Subcutaneous adipose tissue (tissue), 4 donors: Measurements from ENCODE around the gene CIROP. TPM values are rescaled to one million over a fixed set of nuclear protein-coding genes. Genes with fewer than 3 reads are reported as not detected.

Experiments used
- CTCF ChIP-seq: fragments of 450-650 bp; IDR thresholded peaks from one replicate; pipeline ENCODE4 v1.5.1; 2016; ENCODE audit warnings: low read depth, mild to moderate bottlenecking, control low read depth, antibody characterized with exemption, moderate library complexity
- total RNA-seq, 4 donors: library from RNA; depleted of rRNA; stranded (reverse); fragments of >200 nt; gene quantifications; one replicate each; pipeline ENCODE4 v1.1.0, GENCODE V29; 2016

The CIROP gene
- total RNA-seq, 4 donors from 2014 or later = not detected

DNA sequence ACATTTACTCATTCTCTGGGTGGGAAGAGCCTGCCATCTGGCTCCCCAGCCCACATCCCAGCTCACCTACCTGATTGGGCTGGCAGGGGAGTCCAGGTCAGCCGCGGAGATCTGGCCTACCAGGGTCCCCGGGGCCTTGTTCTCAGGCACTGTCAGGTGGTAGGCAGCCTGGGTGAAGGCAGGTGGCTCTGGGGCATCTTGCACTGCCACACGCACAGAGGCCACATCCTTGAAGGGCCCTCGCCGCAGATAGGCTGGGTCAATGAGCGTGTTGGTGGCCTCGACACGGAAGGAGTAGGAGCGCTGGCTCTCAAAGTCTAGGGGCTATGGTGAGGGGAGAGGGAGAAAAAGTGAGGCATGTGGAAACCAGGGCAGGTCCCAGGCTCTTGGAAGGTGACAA, 51.4 kb downstream of the CIROP start:
- no peak for TF ChIP-seq CTCF

GRCh38 chr14:23052671-23053070, 52.1 kb downstream of the CIROP start:
- no peak for TF ChIP-seq CTCF

- no peak for TF ChIP-seq CTCF
Measured at GRCh38 chr14:23052182-23052623, 52.6 kb downstream of the CIROP start.

DNA sequence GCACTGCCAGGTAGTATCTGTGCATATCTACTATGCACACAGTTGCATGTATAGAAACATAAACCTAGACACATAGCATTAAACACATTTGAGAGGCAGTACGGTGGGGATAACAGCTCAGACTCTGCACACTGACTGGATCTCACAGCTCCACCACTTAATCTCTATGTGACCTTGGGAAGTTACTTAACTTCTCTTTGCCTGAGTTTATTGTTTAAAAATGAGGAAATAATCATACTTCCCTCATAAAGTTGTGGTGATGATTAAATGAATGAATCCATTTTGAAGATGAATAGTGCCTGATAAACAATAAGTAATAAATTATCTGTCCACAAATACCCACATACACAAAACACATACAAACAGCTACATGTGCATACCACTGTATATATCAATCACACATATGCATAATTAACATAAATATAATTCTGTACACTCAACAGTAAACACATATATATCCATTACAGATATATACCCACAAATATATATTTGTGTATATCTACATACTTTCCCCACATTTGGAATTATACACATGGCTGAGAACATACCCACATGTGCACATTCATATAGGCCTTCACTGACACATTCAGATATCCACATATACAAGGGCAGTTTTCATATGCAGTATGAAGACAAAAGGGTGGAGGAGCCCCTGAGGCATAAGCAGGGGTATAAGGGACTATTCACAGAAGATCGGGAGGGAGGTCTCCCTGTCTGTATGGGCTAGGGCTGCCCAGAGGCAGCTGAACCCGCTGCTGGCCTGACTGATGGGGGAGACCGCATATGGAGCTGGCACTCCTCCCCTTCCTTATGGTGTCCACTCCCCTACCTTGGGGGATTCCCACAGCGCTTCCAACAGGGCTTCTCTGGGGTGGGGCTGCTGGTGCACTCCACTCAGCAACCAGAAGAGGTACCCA, 53.4 kb downstream of the CIROP start:
- TF ChIP-seq CTCF = no peak

Other genes with a start within 250 kb of the CIROP start
- gene LRP10, start 233.2 kb downstream of the CIROP start, total RNA-seq = 10 to 100 TPM; 38.8 to 87.0 (median 80.8) TPM
- 1 to 10 TPM in 1 of 4 donors, under 1 TPM in 1, not detected in 2; 0.34 to 1.5 TPM for gene REM2, start 221.8 kb downstream of the CIROP start, total RNA-seq
- gene RBM23, start 185.8 kb downstream of the CIROP start, total RNA-seq = 100 to 1,000 TPM in 2 of 4 donors, 10 to 100 TPM in 2; 41.7 to 694 (median 368) TPM
- 10 to 100 TPM; 26.5 to 41.6 (median 35.1) TPM for gene PRMT5, start 175.6 kb downstream of the CIROP start, total RNA-seq
- gene HAUS4, start 147.9 kb downstream of the CIROP start, total RNA-seq = 10 to 100 TPM; 27.4 to 72.1 (median 66.7) TPM
- 1 to 10 TPM; 1.8 to 7.2 (median 4.7) TPM for gene AJUBA, start 122.4 kb downstream of the CIROP start, total RNA-seq
- 10 to 100 TPM in 3 of 4 donors, 1 to 10 TPM in 1; 6.8 to 13.9 (median 12.3) TPM for gene C14orf93, start 94.8 kb downstream of the CIROP start, total RNA-seq
- 100 to 1,000 TPM in 2 of 4 donors, 10 to 100 TPM in 2; 81.6 to 131 (median 104) TPM for gene PSMB5, start 70.1 kb downstream of the CIROP start, total RNA-seq
- gene PSMB11, start 62.8 kb downstream of the CIROP start, total RNA-seq = not detected
- 1 to 10 TPM; 1.5 to 4.1 (median 1.8) TPM for gene CDH24, start 47.5 kb downstream of the CIROP start, total RNA-seq
- 100 to 1,000 TPM in 2 of 4 donors, 10 to 100 TPM in 2; 89.6 to 124 (median 109) TPM for gene ACIN1, start 9.9 kb downstream of the CIROP start, total RNA-seq
- gene C14orf119, start 9.5 kb downstream of the CIROP start, total RNA-seq = 10 to 100 TPM; 22.3 to 45.0 (median 41.7) TPM
- under 1 TPM in 1 of 4 donors, not detected in 3; 0.68 TPM for gene CEBPE, start 14.3 kb upstream of the CIROP start, total RNA-seq
- gene SLC7A8, start 78.7 kb upstream of the CIROP start, total RNA-seq = 10 to 100 TPM; 45.7 to 83.8 (median 61.4) TPM
- gene RNF212B, start 132.9 kb upstream of the CIROP start, total RNA-seq = not detected
- gene HOMEZ, start 181.1 kb upstream of the CIROP start, total RNA-seq = 10 to 100 TPM in 1 of 4 donors, 1 to 10 TPM in 3; 5.4 to 11.1 (median 7.4) TPM
- gene PPP1R3E, start 197.9 kb upstream of the CIROP start, total RNA-seq = 10 to 100 TPM in 2 of 4 donors, 1 to 10 TPM in 2; 7.3 to 12.6 (median 9.3) TPM
- gene BCL2L2, start 201.8 kb upstream of the CIROP start, total RNA-seq = 10 to 100 TPM; 32.1 to 75.9 (median 50.6) TPM
- gene PABPN1, start 216.5 kb upstream of the CIROP start, total RNA-seq = 10 to 100 TPM; 31.8 to 56.1 (median 42.5) TPM
- gene SLC22A17, start 247.9 kb upstream of the CIROP start, total RNA-seq = 1 to 10 TPM; 1.8 to 5.5 (median 4.2) TPM